Activated CD8-positive, alpha-beta memory T cell treated with anti-CD3 and anti-CD28 coated beads for 48 hours (primary cell): ENCODE measurements around the gene DENND5A.

Experiments used
- DNase-seq, 3 experiments: peaks; one replicate each; pipeline ENCODE4 v3.0.0-alpha.2; 2020; ENCODE audit warnings: low read depth in 2 of 3, low spot score in 2 of 3

Gene DENND5A

GRCh38 chr11:9265211-9266131, at the start of gene DENND5A:
TSS of gene DENND5A (minus strand) at chr11:9265350. CDS start at chr11:9265069, 281 bp downstream.
- peak in 2 of 3 experiments; percentile 25 to 47 for DNase-seq

- DNase-seq = peak; percentile 98 to 100 (median 99)
Observed at GRCh38 chr11:9314291-9315077, 49.3 kb upstream of the DENND5A start, which contains the start of gene TMEM41B. TSS of gene TMEM41B (minus strand) at chr11:9314593. CDS start at chr11:9314441, 152 bp downstream.

GRCh38 chr11:9313648-9314290, 48.6 kb upstream of the DENND5A start:
- peak in 2 of 3 experiments; percentile 7 to 19 for DNase-seq

GRCh38 chr11:9310485-9311090, 45.4 kb upstream of the DENND5A start:
- no peak for DNase-seq

GRCh38 chr11:9304178-9304577, 39.0 kb upstream of the DENND5A start:
- DNase-seq = no peak

GRCh38 chr11:9302448-9302847, 37.3 kb upstream of the DENND5A start:
- DNase-seq = no peak

GRCh38 chr11:9301720-9302119, 36.6 kb upstream of the DENND5A start:
- DNase-seq = no peak

- no peak for DNase-seq
Observed at GRCh38 chr11:9293646-9294045, 28.5 kb upstream of the DENND5A start.

- DNase-seq = no peak
Observed at GRCh38 chr11:9285850-9286587, 20.9 kb upstream of the DENND5A start.

- DNase-seq = peak in 1 of 3 experiments; percentile 41
Observed at GRCh38 chr11:9280655-9281301, 15.6 kb upstream of the DENND5A start.

GRCh38 chr11:9277176-9277575, 12.0 kb upstream of the DENND5A start:
- DNase-seq = no peak

- DNase-seq = no peak
Observed at GRCh38 chr11:9276571-9276970, 11.4 kb upstream of the DENND5A start.

- DNase-seq = no peak
Observed at GRCh38 chr11:9274499-9275258, 9.5 kb upstream of the DENND5A start.

- no peak for DNase-seq
Observed at GRCh38 chr11:9273376-9274336, 8.5 kb upstream of the DENND5A start.

- DNase-seq = no peak
Observed at GRCh38 chr11:9269492-9270013, 4.4 kb upstream of the DENND5A start.

- DNase-seq = no peak
Observed at GRCh38 chr11:9267680-9268079, 2.5 kb upstream of the DENND5A start.

- no peak for DNase-seq
Observed at GRCh38 chr11:9266926-9267325, 1.8 kb upstream of the DENND5A start.
